ENCODE measurements around the gene KIF26B.

KIF26B gene

DNA sequence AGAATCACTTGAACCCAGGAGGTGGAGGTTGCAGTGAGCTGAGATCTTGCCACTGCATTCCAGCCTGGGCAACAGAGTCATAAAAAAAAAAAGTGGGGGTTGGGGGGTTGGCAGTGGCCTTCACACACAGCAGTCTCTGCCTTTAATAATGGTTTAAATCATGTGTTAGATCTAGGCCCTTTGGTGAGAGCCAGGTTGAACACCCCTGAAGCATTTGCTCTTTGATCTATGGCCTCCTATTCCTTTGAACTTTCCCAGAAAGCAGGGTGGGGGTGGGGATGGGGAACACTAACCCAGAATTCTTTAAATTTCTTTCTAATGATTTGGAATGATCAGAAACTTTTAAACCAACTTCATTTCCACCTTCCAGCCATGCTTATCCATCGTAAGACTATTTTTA is 313.0 kb downstream of the KIF26B start:
- Mint-ChIP-seq H3K9me3 (peaks cover 6% of the 10 kb centered on the region), H3K4me3 (no peak overlapping the region), H3K4me1 (peaks cover 6% of the 10 kb centered on the region), H3K27ac (no peak overlapping the region), H3K36me3 (peaks cover 8% of the 10 kb centered on the region)
- no peak for DNase-seq (ENCODE audit: low spot score in 2 of 2)
- no peak for ATAC-seq

DNA sequence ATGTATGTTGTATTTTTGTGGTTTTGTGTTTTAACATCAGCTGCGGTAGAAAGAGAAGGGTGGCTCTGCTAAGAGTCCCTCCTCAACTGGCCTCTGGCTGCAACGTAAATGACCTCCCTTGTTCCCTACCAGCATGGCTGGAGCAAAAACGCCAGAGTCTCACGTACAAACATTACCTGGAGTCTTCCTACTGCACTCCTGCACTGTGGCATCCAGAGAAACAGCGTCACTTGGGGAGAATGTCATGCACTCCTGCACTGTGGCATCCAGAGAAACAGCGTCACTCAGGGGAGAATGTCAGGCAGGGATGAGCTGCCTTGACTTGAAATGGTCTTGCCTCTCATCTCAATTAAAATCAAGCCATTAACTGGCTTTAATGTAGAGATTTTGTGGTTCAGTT is 314.2 kb downstream of the KIF26B start:
- H3K27ac Mint-ChIP-seq: no peak overlapping the region
- DNase-seq (ENCODE audit: low spot score in 2 of 2) (no peak), ATAC-seq (no peak)
- H3K36me3 Mint-ChIP-seq: peaks cover 6% of the 10 kb centered on the region
- H3K4me3 Mint-ChIP-seq: no peak overlapping the region
- H3K4me1 Mint-ChIP-seq: peaks cover 3% of the 10 kb centered on the region
- H3K9me3 Mint-ChIP-seq: peaks cover 3% of the 10 kb centered on the region

DNA sequence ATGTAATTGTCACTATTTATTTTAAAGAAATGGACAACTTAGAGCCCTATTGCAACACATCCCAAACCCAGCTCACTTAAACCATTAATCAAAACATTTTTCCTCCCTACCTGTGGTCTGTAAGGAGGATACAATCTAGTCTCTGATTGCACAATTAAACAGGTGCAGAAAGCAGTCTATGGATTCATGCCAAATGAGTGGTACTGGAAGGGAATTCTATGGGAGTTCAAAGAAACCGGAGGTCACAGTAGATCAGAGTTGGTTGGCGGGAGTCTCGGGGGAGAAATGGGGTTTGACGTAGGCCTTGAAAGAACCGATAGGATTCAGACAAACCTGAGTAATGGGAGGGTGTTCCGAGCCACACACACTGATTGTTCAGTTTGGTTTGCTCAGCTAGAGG is 314.9 kb downstream of the KIF26B start:
- H3K9me3 Mint-ChIP-seq: no peaks in the 10 kb centered on the region
- DNase-seq (ENCODE audit: low spot score in 2 of 2): no peak
- no peaks in the 10 kb centered on the region for H3K36me3 Mint-ChIP-seq

DNA sequence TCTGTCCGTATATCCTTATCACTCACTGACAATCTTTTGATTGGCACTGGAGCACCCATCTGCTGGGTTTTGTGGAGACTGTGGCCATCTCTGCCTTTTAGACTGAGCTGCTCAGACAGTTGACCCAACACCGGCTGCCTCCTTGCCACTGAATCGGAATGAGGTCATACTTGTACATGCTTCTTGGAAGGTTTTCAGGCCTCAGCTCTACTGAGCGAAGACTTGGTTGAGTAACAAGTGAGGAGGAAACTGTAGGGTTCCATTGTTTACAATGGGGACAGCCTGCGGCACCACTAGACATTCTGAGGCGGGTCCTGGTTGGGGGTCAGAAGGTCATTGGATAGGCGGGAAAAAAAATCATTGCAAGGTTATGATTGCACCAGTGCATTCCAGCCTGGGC is 320.3 kb downstream of the KIF26B start:
- H3K9me3 Mint-ChIP-seq: no peaks in the 10 kb centered on the region
- no peaks in the 10 kb centered on the region for H3K4me1 Mint-ChIP-seq
- no peak overlapping the region for H3K4me3 Mint-ChIP-seq
- no peaks in the 10 kb centered on the region for H3K36me3 Mint-ChIP-seq
- no peak for ATAC-seq
- DNase-seq (ENCODE audit: low spot score in 2 of 2): no peak
- no peak overlapping the region for H3K27ac Mint-ChIP-seq

More for the DNA sequence above, 314.9 kb downstream of the KIF26B start:
- ATAC-seq: no peak
- no peak overlapping the region for H3K4me3 Mint-ChIP-seq
- no peaks in the 10 kb centered on the region for H3K4me1 Mint-ChIP-seq
- H3K27ac Mint-ChIP-seq: no peak overlapping the region

DNA sequence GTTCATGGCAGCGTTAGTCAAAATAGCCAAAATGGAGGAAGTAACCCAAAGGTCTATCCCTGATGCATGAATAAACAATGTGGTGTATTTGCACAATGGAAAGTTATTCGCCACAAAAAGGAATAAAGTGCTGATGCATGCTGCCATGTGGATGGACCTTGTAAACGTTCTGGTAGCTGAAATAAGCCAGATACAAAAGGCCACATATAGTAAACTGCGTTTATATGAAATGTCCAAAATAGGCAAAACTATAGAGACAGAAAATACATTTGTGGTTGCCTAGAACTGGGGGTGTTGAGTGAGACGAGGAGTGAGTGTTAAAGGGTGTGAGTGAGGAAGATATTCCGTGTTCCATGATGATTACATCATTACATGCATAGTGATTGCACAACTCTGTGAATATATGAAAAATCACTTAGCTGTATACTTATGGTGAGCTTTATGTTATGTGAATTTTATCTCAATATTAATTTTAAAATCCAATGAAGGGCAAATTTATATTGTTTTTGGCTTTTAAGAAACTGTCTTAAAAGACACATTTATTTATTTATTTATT is 321.3 kb downstream of the KIF26B start:
- Mint-ChIP-seq H3K4me1 (no peaks in the 10 kb centered on the region), H3K4me3 (no peak overlapping the region), H3K36me3 (no peaks in the 10 kb centered on the region), H3K27ac (no peak overlapping the region), H3K9me3 (no peaks in the 10 kb centered on the region)
- no peak for ATAC-seq
- no peak for DNase-seq (ENCODE audit: low spot score in 2 of 2)

DNA sequence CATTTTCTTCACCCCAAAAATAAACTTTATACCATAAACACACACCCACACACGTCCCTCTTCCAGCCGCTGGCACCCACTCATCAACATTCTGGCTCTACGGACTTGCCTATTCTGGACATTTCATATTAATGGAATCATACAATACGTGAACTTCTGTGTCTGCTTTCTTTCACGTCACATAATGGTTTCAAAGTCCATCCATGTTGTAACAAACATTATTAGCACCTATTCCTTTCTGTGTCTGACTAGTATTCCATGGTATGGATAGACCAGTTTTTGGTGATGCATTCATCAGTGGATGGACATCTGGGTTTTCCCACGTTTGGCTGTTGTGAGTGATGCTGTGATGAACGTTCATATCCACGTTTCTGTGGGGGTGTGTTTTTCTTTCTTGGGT is 323.2 kb downstream of the KIF26B start:
- ATAC-seq (no peak), DNase-seq (ENCODE audit: low spot score in 2 of 2) (no peak)
- H3K27ac Mint-ChIP-seq: no peak overlapping the region
- no peaks in the 10 kb centered on the region for H3K36me3 Mint-ChIP-seq
- H3K4me3 Mint-ChIP-seq: no peak overlapping the region
- no peaks in the 10 kb centered on the region for H3K4me1 Mint-ChIP-seq
- no peaks in the 10 kb centered on the region for H3K9me3 Mint-ChIP-seq

DNA sequence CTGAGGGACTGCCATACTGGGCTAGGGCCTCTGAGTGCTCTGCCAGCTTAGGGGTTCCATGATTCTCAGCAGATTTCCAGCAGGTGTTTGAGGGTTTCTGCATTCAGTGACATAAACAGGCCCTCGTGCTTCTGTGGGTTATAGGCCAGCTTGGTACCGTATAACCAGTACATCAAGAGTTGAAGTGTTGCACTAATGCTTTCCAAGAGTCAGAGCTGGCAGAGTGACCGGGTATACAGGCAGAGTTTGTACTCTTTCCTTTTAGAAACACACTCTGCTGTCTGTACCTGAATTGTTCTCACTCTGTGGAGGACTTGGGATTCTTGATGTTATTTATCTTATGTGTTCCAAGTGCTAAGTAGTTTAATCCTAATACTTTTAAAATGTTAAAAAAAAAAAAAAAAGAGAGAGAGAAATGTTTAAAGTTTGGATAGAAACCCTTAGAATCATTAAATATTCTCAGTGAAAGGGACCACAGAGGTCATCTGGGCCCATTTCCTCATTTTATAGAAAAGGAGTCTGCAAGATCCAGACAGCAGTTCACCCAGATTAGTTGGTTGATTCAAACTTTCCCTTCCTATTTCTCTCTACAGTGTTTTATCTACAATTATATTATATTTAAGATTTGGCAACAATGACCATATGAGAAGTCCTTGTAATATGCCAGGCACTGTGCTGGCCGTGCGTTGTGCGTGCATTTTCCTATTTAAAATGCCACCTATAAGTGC is 325.8 kb downstream of the KIF26B start:
- ATAC-seq (no peak), DNase-seq (ENCODE audit: low spot score in 2 of 2) (no peak)
- peaks cover 4% of the 10 kb centered on the region for H3K9me3 Mint-ChIP-seq
- H3K36me3 Mint-ChIP-seq: no peaks in the 10 kb centered on the region
- no peak overlapping the region for H3K27ac Mint-ChIP-seq
- H3K4me3 Mint-ChIP-seq: no peak overlapping the region
- no peaks in the 10 kb centered on the region for H3K4me1 Mint-ChIP-seq

DNA sequence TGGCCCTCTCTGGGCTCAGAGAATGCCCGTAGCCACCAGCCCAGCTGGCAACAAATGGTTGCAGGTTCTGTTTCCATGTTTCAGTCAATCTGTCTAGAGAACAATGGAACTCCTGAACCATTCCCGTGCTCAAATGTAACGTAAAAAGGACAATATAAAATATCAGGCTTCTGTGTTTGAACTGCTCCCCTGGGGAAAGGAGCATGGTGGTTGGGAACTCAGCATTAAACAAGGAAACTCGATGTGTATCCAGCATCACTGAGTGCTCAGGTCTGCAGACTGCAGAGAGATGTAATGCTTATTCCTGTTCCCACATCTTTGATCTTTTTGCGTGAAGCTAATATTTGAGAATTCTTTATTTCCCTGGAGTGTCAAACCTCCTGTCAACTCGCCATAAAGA is 326.5 kb downstream of the KIF26B start:
- no peak for ATAC-seq
- no peak overlapping the region for H3K27ac Mint-ChIP-seq
- no peak for DNase-seq (ENCODE audit: low spot score in 2 of 2)
- H3K4me1 Mint-ChIP-seq: no peaks in the 10 kb centered on the region
- H3K36me3 Mint-ChIP-seq: no peaks in the 10 kb centered on the region
- no peak overlapping the region for H3K4me3 Mint-ChIP-seq
- peaks cover 4% of the 10 kb centered on the region for H3K9me3 Mint-ChIP-seq

DNA sequence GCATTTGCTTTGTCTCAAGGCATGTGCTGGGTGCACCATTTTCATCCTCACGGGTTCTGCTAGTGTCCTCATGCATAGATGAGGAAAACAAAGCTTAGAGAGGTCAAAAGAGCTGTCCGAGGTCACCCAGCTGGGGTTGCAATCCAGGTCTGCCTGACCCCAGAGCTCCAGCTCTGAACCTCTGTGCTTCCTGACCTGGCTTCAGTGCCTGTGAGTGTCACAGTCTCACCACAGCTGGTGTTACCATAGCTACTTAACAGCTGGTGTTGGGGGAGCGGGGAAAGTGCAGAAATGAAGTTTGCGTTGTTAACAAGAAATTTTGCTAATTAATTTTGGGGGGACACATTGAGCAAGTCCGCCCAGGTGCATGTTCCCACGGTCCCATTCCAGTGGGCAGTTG is 328.5 kb downstream of the KIF26B start:
- DNase-seq (ENCODE audit: low spot score in 2 of 2) (no peak), ATAC-seq (no peak)
- H3K27ac Mint-ChIP-seq: no peak overlapping the region
- H3K4me3 Mint-ChIP-seq: no peak overlapping the region
- H3K36me3 Mint-ChIP-seq: no peaks in the 10 kb centered on the region
- no peaks in the 10 kb centered on the region for H3K4me1 Mint-ChIP-seq
- H3K9me3 Mint-ChIP-seq: peaks cover 4% of the 10 kb centered on the region

DNA sequence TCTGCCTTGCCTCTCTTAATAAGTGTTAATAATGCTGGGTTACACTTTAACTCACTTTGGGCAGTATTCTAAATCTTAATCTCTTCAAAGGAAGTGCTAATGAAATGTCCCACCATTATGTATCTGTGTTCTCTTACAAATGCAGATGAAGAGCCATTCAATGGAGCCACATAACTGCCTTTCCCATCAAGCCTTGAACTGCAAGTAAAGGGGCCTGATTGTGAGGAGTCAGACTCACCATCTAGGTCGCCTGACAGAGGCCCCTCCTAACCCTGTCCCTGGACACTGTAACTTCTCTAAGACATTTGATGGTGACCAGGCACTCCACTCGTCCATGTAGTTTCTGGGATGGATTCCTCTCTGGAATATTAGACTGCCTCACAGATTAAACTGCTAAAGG is 329.4 kb downstream of the KIF26B start:
- no peaks in the 10 kb centered on the region for H3K36me3 Mint-ChIP-seq
- H3K27ac Mint-ChIP-seq: no peak overlapping the region
- peaks cover 4% of the 10 kb centered on the region for H3K9me3 Mint-ChIP-seq

DNA sequence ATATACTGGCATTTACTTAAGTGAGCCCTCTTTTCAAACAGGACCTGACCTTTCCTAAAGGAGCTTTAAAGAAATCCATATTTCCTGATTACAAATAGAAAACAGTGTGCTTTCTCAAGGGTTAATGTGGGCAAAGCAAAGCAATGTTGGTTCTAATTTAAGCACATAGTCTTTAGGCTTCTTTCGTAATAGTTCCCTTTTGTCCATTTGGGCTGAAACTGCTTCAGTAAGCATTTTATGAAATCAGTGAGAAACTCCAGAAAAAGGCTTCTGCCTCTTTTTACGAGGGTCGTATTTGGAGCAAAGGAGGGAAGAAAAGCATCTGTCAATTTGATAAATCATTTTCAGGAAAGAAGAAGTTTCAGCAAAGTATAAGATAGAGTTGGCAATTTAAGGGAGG is 331.2 kb downstream of the KIF26B start:
- no peak for ATAC-seq
- H3K9me3 Mint-ChIP-seq: peaks cover 4% of the 10 kb centered on the region
- H3K27ac Mint-ChIP-seq: no peak overlapping the region
- DNase-seq (ENCODE audit: low spot score in 2 of 2): no peak
- no peak overlapping the region for H3K4me3 Mint-ChIP-seq
- H3K4me1 Mint-ChIP-seq: no peaks in the 10 kb centered on the region
- no peaks in the 10 kb centered on the region for H3K36me3 Mint-ChIP-seq

More for the DNA sequence above, 329.4 kb downstream of the KIF26B start:
- DNase-seq (ENCODE audit: low spot score in 2 of 2): no peak
- no peak for ATAC-seq
- Mint-ChIP-seq H3K4me3 (no peak overlapping the region), H3K4me1 (no peaks in the 10 kb centered on the region)

DNA sequence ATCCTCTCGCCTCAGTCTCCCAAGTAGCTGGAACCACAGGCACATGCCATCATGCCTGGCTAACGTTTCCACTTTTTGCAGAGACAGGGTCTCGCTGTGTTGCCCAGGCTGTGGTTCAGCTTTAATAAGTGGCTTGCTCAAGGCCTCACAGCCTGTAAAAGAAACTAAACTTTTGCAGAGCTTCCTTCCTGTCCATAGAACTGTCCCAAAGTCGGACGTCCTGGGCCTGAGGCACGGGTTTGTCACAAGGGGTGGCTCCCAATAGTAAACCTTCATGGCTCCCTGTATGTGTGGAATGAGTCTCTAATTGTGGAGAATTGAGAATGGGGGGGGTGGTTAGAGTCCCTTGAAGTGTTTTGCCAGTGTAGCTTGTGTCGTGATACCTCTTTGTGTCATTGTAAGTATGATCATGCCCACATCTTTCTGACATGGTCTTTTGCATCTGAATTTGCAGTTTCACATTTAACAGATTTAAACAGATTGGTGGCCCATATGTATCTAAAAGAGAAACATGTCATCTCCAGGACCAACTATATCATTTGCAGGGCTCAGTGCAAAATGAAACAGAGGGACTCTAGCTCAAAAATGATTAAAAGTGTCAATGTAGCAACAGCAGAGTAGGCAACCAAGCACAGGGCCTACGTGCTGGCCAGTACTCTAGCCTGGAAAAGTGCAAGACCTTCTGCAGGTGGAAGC is 332.1 kb downstream of the KIF26B start:
- no peak for DNase-seq (ENCODE audit: low spot score in 2 of 2)
- no peaks in the 10 kb centered on the region for H3K36me3 Mint-ChIP-seq
- peaks cover 4% of the 10 kb centered on the region for H3K9me3 Mint-ChIP-seq
- H3K27ac Mint-ChIP-seq: no peak overlapping the region
- H3K4me3 Mint-ChIP-seq: no peak overlapping the region
- no peak for ATAC-seq
- H3K4me1 Mint-ChIP-seq: no peaks in the 10 kb centered on the region

DNA sequence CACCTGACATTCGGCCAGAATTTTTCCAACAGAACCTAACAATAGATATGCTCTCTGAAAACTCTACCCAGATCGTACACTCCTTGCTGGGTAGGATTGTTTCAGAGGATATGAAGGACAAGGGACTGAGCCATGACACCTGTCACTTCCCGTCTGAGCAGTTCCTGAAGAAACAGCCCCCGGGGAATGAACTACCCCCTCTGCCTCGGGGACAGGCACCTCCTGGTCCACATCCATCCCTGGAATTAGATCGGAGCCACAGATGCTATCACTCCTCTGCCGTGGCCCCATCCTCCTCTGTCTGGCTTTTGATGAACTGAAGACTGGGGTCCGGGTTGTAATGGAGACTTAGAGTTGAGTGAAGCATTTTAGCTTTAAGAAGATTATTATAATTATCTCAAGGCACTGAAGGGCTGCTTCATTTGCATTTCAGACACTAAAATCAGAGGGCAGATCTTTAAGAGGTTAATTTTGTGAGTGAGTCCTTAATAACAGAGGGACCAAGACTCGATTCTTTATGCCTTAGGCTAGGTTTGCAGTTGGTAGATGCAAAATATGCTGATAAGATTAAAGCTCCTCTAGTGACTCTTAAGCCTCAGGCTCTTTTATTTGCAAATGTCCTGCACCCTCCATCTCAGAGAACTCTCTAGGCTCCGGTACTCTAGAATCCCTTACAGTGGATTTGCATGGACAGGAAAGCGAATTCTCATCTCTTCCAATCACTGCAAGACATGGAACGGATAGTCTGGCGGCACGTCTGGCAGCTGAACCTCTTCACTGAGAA is 333.8 kb downstream of the KIF26B start:
- no peaks in the 10 kb centered on the region for H3K4me1 Mint-ChIP-seq
- no peaks in the 10 kb centered on the region for H3K36me3 Mint-ChIP-seq
- DNase-seq (ENCODE audit: low spot score in 2 of 2): no peak
- ATAC-seq: no peak
- peaks cover 4% of the 10 kb centered on the region for H3K9me3 Mint-ChIP-seq
- H3K4me3 Mint-ChIP-seq: no peak overlapping the region
- no peak overlapping the region for H3K27ac Mint-ChIP-seq

DNA sequence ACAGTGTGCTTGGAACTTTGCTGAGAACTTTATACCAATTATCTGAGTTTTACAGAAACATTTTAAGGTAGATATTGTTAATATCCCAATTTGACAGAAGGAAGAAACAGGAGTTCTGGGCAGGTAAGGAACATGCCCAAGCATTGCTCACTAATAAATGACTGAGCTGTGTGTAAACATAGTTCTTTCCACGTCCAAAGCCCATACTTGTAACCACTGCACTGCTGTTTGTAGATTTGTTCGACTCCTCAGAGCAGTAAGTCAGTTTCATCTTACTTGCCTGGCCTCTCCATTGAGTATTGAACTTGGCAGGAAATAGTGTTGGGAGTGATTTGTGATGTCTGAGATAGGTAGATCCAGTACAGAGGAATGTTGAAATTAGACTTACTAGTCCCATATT is 335.1 kb downstream of the KIF26B start:
- Mint-ChIP-seq H3K4me1 (no peaks in the 10 kb centered on the region), H3K4me3 (no peak overlapping the region), H3K9me3 (peaks cover 2% of the 10 kb centered on the region), H3K36me3 (no peaks in the 10 kb centered on the region), H3K27ac (no peak overlapping the region)
- DNase-seq (ENCODE audit: low spot score in 2 of 2) (no peak), ATAC-seq (no peak)

DNA sequence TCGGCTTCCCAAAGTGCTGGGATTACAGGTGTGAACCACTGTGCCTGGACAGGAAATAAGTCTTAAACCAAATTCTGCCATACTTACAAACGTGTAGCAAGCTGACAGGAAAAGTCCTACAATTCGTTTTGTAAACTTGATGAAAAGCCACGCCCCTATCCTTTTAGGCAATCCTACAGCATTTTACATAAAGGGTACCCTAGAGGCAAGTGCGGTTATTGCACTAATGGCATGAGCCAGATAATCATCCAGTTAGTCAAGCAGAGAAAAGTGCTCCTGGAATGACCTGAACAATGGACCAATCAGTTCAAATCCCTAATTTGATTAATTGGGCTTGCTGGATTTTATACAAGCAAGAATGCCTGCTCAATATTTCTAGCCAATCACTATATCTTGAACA is 338.2 kb downstream of the KIF26B start:
- Mint-ChIP-seq H3K4me3 (no peak overlapping the region), H3K36me3 (no peaks in the 10 kb centered on the region), H3K27ac (no peak overlapping the region), H3K9me3 (no peaks in the 10 kb centered on the region), H3K4me1 (no peaks in the 10 kb centered on the region)
- DNase-seq (ENCODE audit: low spot score in 2 of 2): no peak
- ATAC-seq: no peak
